OCI-LY3 (cell line): ENCODE measurements around the gene SHROOM2.

Experiments used
- CTCF ChIP-seq: fragments of 200-600, 300-600 bp; sonication (generic); IDR thresholded peaks from 2 replicates; pipeline ENCODE4 v1.5.1; 2014; ENCODE audit warnings: antibody characterized with exemption, low read length, low read depth
- EZH2phosphoT487 ChIP-seq: fragments of 200-600 bp; shearing (Covaris generic); IDR thresholded peaks from 2 replicates; pipeline ENCODE4 v1.6.1; 2018; ENCODE audit warnings: antibody characterized with exemption, mixed run types, low read depth

GRCh38 chrX:9983846-9984245 is 197.6 kb downstream of the SHROOM2 start:
- TF ChIP-seq CTCF (no peak), EZH2phosphoT487 (no peak)
